A549 (cell line): ENCODE data around the gene ANKS6. TPM values are rescaled to one million over a fixed set of nuclear protein-coding genes. Genes with fewer than 3 reads are reported as not detected.

Source experiments
- ATAC-seq, 2 experiments: fragments of 200-7000 bp in 1 of 2; fragments of >200 bp in 1 of 2; cut with Nextera tagmentation in 1 of 2; cut with Tn5 transposase in 1 of 2; 3 replicates each; pipeline versions ENCODE4 v1.8.0 to v1.9.1; 2018 to 2020; ENCODE audit warnings: mild to moderate bottlenecking in 1 of 2, moderate library complexity in 1 of 2
- CTCF ChIA-PET: fragments of 300-600 bp; sonication (Branson Sonifier 250); formaldehyde crosslinking; extraction: SDS; loops from one replicate; lab custom pipeline; 2021; ENCODE audit warnings: antibody characterized with exemption, inconsistent platforms; lab: Yijun Ruan, JAX
- POLR2A ChIA-PET: fragments of 350-600 bp; formaldehyde crosslinking; extraction: SDS; loops from one replicate; lab custom pipeline; 2021; ENCODE audit warnings: antibody characterized with exemption, inconsistent platforms; lab: Yijun Ruan, JAX
- DNase-seq, 2 experiments: peaks; one replicate each; pipeline versions ENCODE4 v3.0.0 to v3.0.0-alpha.2; 2011 to 2016; ENCODE audit warnings: low read depth in 1 of 2, low spot score in 1 of 2
- FAIRE-seq: peaks from 2 replicates; lab custom pipeline; 2011; peaks lifted over from hg19 to GRCh38; lab: Jason Lieb, UNC
- H3K27ac ChIP-seq, 2 experiments: fragments of >200 bp; sonication (Bioruptor Twin); formaldehyde crosslinking; 3 replicates each; pipeline ENCODE4 v1.5.1; 2016 to 2017
- H3K4me1 ChIP-seq: fragments of >200 bp; sonication (Bioruptor Twin); formaldehyde crosslinking; 3 replicates; pipeline ENCODE4 v1.6.1; 2016
- H3K4me2 ChIP-seq: fragments of >200 bp; sonication (Bioruptor Twin); formaldehyde crosslinking; 3 replicates; pipeline ENCODE4 v1.6.1; 2016
- H3K4me3 ChIP-seq: fragments of >200 bp; sonication (Bioruptor Twin); formaldehyde crosslinking; 3 replicates; pipeline ENCODE4 v1.5.1; 2016
- H3K9me3 ChIP-seq: fragments of >200 bp; sonication (Bioruptor Twin); formaldehyde crosslinking; 3 replicates; pipeline ENCODE4 v1.6.1; 2016
- BHLHE40 ChIP-seq: IDR thresholded peaks from 2 replicates; pipeline ENCODE4 v1.6.1; 2012; ENCODE audit warnings: low read depth, low read length, inconsistent platforms
- CBX8 ChIP-seq: fragments of 200-600 bp; sonication (generic); IDR thresholded peaks from 2 replicates; pipeline ENCODE4 v1.6.1; 2016
- ELK1 ChIP-seq: fragments of 150-350 bp; IDR thresholded peaks from 2 replicates; pipeline ENCODE4 v1.6.1; 2014; ENCODE audit warnings: low read depth, mild to moderate bottlenecking, low read length
- ESRRA ChIP-seq: fragments of 150-350 bp; IDR thresholded peaks from 2 replicates; pipeline ENCODE4 v1.6.1; 2014; ENCODE audit warnings: mild to moderate bottlenecking, low read length, borderline replicate concordance
- FOSL2 ChIP-seq, 2 experiments: fragments of 450-650 bp in 1 of 2; fragments of >200 bp in 1 of 2; sonication (Bioruptor Twin) in 1 of 2; formaldehyde crosslinking; IDR thresholded peaks; 2 replicates each; pipeline versions ENCODE4 v1.5.0 to v1.6.1; 2016 to 2020; ENCODE audit warnings: mild to moderate bottlenecking in 1 of 2, moderate library complexity in 1 of 2
- FOXS1 ChIP-seq: fragments of 250-450 bp; sonication (Bioruptor Pico); IDR thresholded peaks from 2 replicates; pipeline ENCODE4 v1.5.0; 2020; ENCODE audit warnings: mild to moderate bottlenecking, moderate library complexity
- GATA3 ChIP-seq: IDR thresholded peaks from 2 replicates; pipeline ENCODE4 v1.6.1; 2012; ENCODE audit warnings: borderline replicate concordance
- HES2 ChIP-seq: fragments of >200 bp; sonication (Bioruptor Twin); formaldehyde crosslinking; IDR thresholded peaks from 2 replicates; pipeline ENCODE4 v1.6.1; 2016
- HEYL ChIP-seq: fragments of 250-450 bp; sonication (Bioruptor Pico); IDR thresholded peaks from 2 replicates; pipeline ENCODE4 v1.8.0; 2021; ENCODE audit warnings: mild to moderate bottlenecking, moderate library complexity
- HMGXB4 ChIP-seq: fragments of 250-450 bp; sonication (Bioruptor Pico); IDR thresholded peaks from 2 replicates; pipeline ENCODE4 v1.5.0; 2021; ENCODE audit warnings: mild to moderate bottlenecking, moderate library complexity, borderline replicate concordance
- HOXB13 ChIP-seq: fragments of 250-450 bp; sonication (Bioruptor Pico); IDR thresholded peaks from 2 replicates; pipeline ENCODE4 v1.5.0; 2020; ENCODE audit warnings: low read depth, mild to moderate bottlenecking, moderate library complexity
- HOXB5 ChIP-seq: fragments of 250-450 bp; sonication (Bioruptor Pico); IDR thresholded peaks from 2 replicates; pipeline ENCODE4 v1.5.0; 2020; ENCODE audit warnings: mild to moderate bottlenecking, moderate library complexity
- JUNB ChIP-seq: fragments of >200 bp; sonication (Bioruptor Twin); formaldehyde crosslinking; IDR thresholded peaks from 2 replicates; pipeline ENCODE4 v1.6.1; 2016
- KDM1A ChIP-seq: fragments of 200-600 bp; sonication (generic); IDR thresholded peaks from 2 replicates; pipeline ENCODE4 v1.6.1; 2016; ENCODE audit warnings: low read depth, mild to moderate bottlenecking
- MAFK ChIP-seq: fragments of 450-650 bp; IDR thresholded peaks from 2 replicates; pipeline ENCODE4 v1.6.1; 2014; ENCODE audit not compliant: partially characterized antibody
- MAX ChIP-seq: IDR thresholded peaks from 2 replicates; pipeline ENCODE4 v1.6.1; 2012
- MAZ ChIP-seq: fragments of 150-350 bp; IDR thresholded peaks from 2 replicates; pipeline ENCODE4 v1.6.1; 2014; ENCODE audit warnings: antibody characterized with exemption, low read depth, low read length, borderline replicate concordance
- NPAS2 ChIP-seq: fragments of 250-450 bp; sonication (Bioruptor Pico); IDR thresholded peaks from 2 replicates; pipeline ENCODE4 v1.8.0; 2022; ENCODE audit warnings: mild to moderate bottlenecking, moderate library complexity, borderline replicate concordance
- NR3C1 ChIP-seq: fragments of >200 bp; sonication (Bioruptor Twin); formaldehyde crosslinking; IDR thresholded peaks from 3 replicates; pipeline ENCODE4 v1.6.1; 2017
- RARB ChIP-seq: fragments of 250-450 bp; sonication (Bioruptor Pico); IDR thresholded peaks from 2 replicates; pipeline ENCODE4 v1.8.0; 2021; ENCODE audit warnings: mild to moderate bottlenecking, moderate library complexity
- RFX5 ChIP-seq: fragments of 450-650 bp; IDR thresholded peaks from 2 replicates; pipeline ENCODE4 v1.7.1; 2014; ENCODE audit warnings: antibody characterized with exemption, mild to moderate bottlenecking, moderate library complexity
- RNF2 ChIP-seq: fragments of 200-600 bp; sonication (generic); IDR thresholded peaks from 2 replicates; pipeline ENCODE4 v1.6.1; 2016; ENCODE audit warnings: low read depth, mild to moderate bottlenecking, antibody characterized with exemption, moderate library complexity, borderline replicate concordance
- USF2 ChIP-seq: fragments of 450-650 bp; IDR thresholded peaks from 2 replicates; pipeline ENCODE4 v1.6.1; 2014; ENCODE audit warnings: antibody characterized with exemption
- ZC3H11A ChIP-seq: fragments of 450-650 bp; IDR thresholded peaks from 2 replicates; pipeline ENCODE4 v1.6.1; 2014; ENCODE audit warnings: antibody characterized with exemption, mild to moderate bottlenecking
- WGBS: methylation state at CpG from one replicate; pipeline ENCODE4 v1.1.6; 2017; ENCODE audit errors: missing lambda C conversion rate; 5-methylcytosine and 5-hydroxymethylcytosine counted together
- polyA plus RNA-seq, 4 experiments: library from polyadenylated mRNA; depleted of rRNA in 3 of 4; stranded (reverse); fragments of >200 nt; fragmentation: RNase III in 1 of 4; extraction: RNeasy Plus Mini Kit Qiagen cat#74134 plus additional on column Dnase treatment in 1 of 4; gene quantifications; 2 replicates in 3 of 4; 3 replicates in 1 of 4; pipeline ENCODE4 v1.2.3, GENCODE V29; 2011 to 2017

Gene ANKS6
- polyA plus RNA-seq, 2 of the 4 experiments (the other 2 are of a cell fraction): 14.7 to 15.2 TPM

- 91% methylated on average over 5 of the region's 5 CpGs for WGBS
- no peak for DNase-seq
- no peak for FAIRE-seq
- Histone ChIP-seq H3K4me2 (no peak overlapping the region), H3K4me1 (peaks cover 14% of the 10 kb centered on the region), H3K27ac (no peak overlapping the region), H3K4me3 (no peak overlapping the region), H3K9me3 (no peaks in the 10 kb centered on the region)
- ChIA-PET CTCF (interaction anchor here (0.6 to 10.9 kb wide), 4 partner anchors 11 to 668 kb away, joined by 3 to 146 read pairs (median 6); no protein-coding TSS in a partner anchor), POLR2A (no interaction called here)
- TF ChIP-seq JUNB (no peak), HES2 (no peak), RNF2 (no peak), ZC3H11A (no peak)
- no peak for ATAC-seq
Measured at GRCh38 chr9:98789483-98790133, 6.7 kb downstream of the ANKS6 start.

GRCh38 chr9:98787766-98788335 is 8.5 kb downstream of the ANKS6 start:
- Histone ChIP-seq H3K27ac (no peak overlapping the region), H3K4me1 (peaks cover 13% of the 10 kb centered on the region), H3K4me3 (no peak overlapping the region), H3K4me2 (no peak overlapping the region), H3K9me3 (no peaks in the 10 kb centered on the region)
- DNase-seq (no peak), FAIRE-seq (no peak), ATAC-seq (no peak)
- TF ChIP-seq NR3C1 (no peak), HMGXB4 (no peak), BHLHE40 (no peak), MAZ (no peak), NPAS2 (CRISPR knock-in tag) (no peak), MAX (no peak), MAFK (no peak), FOXS1 (CRISPR knock-in tag) (no peak), CBX8 (no peak), HOXB13 (CRISPR knock-in tag) (no peak), HOXB5 (no peak), HEYL (CRISPR knock-in tag) (no peak), ESRRA (no peak), RFX5 (no peak), USF2 (no peak)
- ChIA-PET CTCF (interaction anchor here (1.8 to 10.9 kb wide), 2 partner anchors 9 to 472 kb away, joined by 8 to 146 read pairs; no protein-coding TSS in a partner anchor), POLR2A (no interaction called here)
- WGBS: 97% methylated on average over 11 of the region's 12 CpGs

- WGBS: 93% methylated on average over 4 of the region's 4 CpGs
- Histone ChIP-seq H3K9me3 (no peaks in the 10 kb centered on the region), H3K4me3 (no peak overlapping the region), H3K27ac (no peak overlapping the region), H3K4me1 (peaks cover 22% of the 10 kb centered on the region), H3K4me2 (no peak overlapping the region)
- POLR2A ChIA-PET: no interaction called here
- CTCF ChIA-PET: interaction anchor here (1.0 to 10.9 kb wide), 2 partner anchors 8 to 471 kb away, joined by 3 to 146 read pairs; no protein-coding TSS in a partner anchor
- FAIRE-seq (no peak), ATAC-seq (no peak), DNase-seq (no peak)
- TF ChIP-seq BHLHE40 (no peak), NR3C1 (no peak), HMGXB4 (no peak), FOSL2 (IDR thresholded peaks at IDR 0.05) (no peak), FOSL2 (CRISPR knock-in tag; IDR thresholded peaks at IDR 0.05) (no peak), GATA3 (no peak), KDM1A (no peak), RNF2 (no peak), ELK1 (no peak), MAFK (no peak), RARB (CRISPR knock-in tag) (no peak), USF2 (no peak)
Measured at GRCh38 chr9:98786750-98787510, 9.4 kb downstream of the ANKS6 start.
